Midbrain (tissue), 1 donor: ENCODE measurements around the gene UBXN6.

Source experiments
- DNase-seq: peaks from one replicate; lab custom pipeline; 2025; lab: John Stamatoyannopoulos, UW

UBXN6 gene

DNA sequence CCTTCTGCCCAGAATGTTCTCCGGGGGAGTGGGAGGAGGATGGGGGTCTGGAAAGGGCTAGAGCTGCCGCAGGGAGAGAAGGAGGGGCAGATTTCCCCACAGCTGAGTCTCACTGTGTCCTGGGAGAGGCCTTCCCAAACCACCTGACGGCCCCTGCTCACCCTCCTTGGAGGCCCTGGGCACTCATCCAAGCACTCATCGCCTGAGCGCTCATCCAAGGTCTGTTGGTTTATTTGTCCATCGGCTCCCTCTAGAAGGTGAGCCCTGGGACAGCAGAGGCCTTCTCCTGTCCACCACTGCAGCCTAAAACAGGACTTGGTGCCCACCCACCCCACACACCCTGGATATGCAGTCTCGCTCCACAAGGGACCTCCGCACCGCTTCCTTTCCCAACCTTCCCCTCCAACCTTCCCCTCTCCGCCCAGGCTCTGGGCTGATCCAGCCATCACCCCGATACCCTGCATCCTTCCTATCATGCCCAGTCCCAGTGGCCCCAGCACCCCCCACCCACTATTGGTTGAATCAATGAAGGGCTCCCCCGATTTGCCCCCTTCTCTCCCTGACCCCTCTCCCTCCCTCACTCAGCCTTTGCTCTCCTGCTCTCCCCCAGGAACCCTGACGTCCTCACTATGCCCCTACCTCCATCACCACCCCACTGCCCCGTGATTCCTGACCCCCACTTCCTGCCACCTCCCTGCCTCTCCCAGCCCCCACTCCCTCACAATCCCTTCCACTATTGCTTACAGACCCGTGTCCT is 1.7 kb downstream of the UBXN6 start:
- DNase-seq, result peak; percentile 41

DNA sequence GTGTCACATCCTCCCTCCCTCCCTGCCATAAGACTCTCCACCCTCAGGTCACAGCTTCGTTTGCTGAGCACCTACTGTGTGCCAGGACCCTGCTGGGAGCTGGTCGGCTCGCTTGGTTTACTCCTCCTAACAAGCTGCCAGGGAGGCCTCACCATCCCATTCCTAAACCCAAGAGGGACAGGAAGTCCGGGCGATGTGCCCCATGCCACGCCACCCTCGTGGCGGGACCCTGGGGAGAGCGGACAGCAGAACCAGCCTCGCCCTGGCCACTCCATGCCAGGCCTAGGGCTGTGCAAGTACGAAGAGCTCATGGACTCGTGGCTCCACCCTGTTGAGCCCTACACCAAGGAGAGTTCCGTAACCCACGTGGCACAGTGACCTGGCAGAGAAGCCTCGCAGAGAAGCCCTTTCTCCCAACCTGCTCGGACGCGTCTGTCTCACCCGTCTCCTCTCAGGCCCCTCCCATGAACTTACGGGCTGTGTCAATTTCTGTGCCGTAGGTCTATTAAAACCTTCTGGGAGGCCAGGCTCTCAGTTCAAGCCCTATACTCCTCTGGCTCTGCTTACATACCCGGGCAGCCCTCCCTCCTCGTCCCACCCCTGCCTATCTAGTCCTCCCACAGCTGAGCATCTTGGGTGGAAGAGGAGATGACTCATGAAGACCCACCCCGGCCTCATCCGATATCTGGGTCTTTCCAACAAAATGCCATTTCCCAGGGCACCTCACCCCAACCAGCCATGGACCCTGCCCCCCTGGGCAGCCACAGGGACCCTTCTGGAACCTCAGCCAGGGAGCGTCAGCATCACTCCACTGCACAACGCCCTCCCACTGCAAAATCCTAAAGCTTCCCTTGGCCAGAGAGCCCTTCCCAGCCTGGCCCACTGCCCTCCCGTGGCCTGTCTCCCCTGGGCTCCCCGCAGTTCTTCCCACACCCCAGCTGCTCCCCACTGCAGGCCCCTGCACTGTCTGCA is 2.6 kb downstream of the UBXN6 start:
- no peak for DNase-seq

DNA sequence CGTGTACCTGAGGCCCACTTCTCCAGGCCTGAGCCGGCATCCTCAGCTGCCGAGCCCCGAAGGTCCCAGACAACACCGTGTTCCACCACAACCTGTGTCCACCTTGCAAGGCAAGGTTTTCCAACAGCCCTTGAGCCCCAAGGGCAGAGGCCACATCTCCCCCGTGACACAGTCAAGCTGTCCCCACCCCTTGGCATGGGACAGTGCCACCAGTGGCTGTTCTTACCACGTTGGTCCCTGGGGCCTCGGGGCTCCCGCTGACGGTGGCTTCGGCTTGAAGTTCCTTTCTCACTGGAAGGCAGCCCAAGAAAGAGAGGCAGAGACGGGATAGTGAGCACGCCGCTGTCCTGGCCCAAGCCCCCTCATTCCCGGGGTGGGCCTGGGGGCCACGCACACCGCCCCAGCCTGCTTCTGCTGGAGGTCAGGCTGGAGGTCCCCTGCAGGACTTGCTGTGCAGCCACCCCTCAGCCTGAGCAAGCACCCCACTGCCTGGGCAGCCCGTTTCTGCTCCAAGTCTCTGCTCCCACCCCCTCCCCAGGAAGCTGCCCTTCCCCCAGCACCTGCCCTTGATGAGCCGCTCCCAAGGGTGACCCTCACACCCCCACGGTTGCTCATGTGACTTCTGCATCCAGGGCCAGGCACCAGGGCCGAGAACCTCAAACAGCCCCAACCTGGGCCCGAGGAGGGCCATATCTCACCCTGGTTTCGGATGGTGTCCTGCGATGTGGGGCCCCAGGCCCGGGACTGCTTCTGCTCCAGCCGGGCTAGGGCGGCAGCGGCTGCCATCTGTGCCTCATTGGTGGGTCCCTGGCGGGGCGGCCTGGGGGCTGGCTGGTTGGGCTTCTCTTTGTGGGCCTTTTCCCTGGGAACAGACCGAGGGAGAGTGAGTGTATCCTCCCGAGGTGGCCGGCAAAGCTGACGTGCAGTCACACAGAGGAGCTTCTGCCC is 4.1 kb downstream of the UBXN6 start:
- no peak for DNase-seq

DNA sequence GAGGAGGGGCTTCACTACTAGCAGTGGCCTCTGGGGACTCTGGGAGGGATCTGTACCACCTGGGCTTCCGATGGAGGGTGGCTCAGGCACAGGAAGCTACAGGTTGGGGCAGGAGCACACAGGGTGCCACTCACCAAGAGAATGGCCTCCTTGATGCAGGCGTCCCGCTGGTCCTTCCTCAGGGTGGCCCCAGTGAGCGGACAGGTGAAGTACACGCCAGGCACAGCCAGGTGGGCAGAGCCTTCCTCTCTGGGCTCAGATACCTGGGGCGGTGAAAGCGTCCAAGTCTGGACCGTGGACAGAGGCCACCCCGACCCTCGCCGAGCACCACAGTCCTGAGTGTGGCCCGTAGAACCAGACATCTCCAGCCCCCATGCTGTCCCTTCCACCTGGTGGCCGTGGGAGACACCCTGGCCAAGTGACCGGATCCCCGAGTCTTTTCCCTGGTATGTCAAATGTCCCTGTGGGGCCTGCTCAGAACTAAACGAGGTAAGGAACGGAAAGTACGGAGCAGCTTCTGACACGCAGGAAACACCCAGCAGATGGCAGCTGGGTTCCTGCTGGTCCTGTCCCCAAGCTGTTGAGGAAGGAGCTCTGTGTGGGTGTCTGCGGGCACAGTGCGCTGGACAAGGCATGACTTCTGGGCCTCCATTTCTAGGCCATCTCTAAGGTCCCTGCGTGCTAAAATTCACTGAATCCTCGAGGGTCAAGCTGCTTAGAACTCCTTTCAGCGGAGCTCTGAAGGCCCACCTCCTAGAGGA is 5.2 kb downstream of the UBXN6 start:
- no peak for DNase-seq

DNA sequence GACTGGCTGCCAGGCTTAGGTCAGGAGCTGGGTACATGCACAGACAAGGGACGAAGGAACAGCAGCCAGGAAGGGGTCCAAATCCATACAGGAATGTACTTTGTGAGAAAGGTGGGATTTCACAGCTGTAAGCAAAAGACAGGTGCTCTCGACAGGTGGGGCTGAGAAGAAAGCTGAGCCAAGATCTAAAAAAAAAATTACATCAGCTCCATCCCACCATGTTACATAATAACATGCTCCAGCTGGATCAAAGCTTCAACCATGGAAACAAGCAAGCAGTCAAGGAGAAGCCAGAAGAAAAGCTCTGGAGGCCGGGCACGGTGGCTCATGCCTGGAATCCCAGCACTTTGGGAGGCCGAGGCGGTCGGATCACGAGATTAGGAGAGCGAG is 8.0 kb downstream of the UBXN6 start:
- DNase-seq, result no peak

DNA sequence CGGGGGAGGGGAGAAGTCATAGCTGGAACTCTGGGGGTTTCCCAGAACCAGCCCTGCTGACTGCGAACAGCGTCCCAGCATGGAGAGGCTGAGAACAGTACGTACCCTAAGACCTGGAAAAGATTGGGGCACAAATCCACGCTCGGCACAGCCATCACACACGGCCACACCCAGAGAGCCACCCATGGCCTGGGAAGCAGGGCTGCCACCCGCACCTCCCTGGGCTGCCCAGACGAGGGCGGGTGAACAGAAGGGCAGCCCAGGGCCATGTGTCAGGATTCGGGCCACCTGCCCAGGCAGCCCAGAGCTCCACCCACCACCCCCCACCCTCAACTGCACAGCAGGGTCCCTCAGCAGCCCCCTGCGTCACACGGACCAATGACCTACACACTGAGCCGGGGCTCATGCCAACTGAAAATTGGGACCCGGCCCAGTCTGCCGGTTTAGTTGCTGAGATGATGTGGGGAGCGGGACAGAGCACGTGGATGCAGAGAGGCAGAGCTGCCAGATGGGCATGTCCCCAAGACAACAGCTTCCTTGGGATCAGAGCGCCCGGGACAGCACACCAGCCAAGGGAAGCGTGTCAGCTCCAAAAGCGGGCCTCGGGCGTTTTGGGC is 8.5 kb downstream of the UBXN6 start:
- peak; percentile 76 for DNase-seq

DNA sequence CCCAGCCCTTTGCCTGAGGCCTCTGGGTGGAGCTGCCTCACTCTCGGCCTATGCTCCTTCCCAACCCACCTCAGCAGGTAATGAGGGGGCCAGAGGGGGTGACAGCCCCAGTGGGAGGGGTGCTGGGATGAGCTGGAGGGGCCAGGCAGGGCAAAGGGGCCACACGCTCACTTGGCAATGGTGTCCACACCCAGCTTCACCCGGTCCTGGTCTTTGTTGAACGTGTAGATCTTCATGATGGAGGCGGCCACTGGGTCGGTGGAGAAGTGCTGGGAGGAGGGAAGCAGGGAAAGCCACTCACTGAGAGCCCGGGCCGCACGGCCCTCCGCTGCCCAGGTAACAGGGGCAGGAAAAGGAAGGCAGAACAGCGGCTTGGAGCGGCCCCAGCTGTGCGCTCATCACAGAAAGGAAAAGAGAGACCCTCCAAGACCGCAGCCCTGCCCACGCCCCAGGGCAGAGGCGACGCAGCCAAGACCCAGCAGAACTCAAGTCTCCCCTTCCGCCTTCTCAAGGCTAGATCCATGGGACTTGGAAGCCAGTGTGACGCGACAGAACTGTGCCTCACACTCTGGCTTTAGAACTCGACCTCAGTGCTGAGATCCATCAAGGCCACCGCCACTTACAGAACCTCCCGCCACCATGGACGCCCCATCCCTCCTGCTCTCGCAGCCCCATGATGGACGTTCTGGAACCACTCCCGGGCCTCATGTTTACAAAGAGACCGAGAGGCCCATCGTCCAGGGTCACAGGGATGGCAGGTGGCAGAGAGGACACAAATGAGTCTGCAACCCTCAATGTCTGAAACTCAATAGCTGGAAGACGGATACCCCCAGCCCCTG is 9.2 kb downstream of the UBXN6 start:
- DNase-seq, result no peak

DNA sequence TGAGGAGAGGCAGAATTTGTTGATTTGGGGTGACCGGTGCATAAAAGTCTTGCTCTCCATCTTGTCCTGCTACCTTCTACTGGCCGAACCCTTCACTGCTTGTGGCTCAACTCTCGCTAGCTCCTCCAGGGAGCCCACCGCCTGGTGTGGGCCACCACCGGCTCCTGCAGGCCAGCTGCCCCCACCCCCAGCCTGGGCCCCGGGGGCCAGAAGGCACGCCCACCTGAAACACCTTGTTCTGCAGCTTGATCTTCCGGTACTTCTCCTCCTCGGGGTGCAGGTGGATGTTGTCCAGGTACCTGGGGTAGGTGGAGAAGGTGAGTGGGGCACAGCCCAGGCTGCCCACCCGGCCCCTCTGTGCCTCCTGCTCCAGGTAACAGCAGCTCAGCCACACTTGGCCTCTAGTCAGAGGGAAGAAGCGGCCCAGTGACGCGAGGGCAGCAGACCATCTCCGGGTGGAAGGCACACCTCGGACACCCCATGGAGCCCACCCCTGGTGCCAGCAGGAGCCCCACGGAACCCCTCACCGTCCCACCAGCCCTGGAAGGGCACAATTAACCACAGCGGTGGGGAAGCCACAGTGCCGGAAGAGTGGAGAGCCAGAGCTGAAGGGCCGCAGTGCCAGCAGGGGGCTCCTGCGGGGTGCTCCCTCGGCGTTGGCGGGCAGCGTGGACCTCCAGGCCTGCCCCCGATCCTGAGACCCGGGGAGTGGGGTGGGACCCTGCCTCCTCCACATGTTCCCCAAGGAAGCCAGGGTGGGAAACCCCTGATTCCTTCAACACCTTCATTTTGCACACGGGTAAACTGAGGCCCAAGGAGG is 10.1 kb downstream of the UBXN6 start:
- no peak for DNase-seq

DNA sequence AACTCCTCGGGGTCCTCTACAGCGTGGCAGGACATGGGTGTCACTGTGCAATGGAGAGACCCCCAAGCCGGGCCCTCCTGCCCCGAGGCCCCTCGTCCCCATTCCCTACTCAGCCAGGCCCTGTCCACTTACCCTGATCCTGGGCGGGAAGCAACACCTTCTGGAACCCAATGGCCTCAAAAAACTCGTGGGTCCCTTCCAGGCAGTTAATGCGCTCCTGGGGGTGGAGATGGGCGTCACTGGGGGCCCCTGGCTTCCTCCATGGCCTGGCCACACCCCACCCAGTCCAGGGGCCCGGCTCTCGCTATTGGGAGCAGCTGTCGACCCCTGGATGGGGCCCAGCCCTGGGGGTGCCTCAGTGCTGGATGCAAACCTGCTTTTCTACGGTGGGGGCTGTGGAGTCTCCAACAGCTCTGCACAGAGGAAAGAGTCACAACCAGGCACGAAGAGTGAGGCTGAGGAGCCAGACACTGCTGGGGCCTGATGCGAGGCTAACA is 10.8 kb downstream of the UBXN6 start:
- DNase-seq, result no peak

DNA sequence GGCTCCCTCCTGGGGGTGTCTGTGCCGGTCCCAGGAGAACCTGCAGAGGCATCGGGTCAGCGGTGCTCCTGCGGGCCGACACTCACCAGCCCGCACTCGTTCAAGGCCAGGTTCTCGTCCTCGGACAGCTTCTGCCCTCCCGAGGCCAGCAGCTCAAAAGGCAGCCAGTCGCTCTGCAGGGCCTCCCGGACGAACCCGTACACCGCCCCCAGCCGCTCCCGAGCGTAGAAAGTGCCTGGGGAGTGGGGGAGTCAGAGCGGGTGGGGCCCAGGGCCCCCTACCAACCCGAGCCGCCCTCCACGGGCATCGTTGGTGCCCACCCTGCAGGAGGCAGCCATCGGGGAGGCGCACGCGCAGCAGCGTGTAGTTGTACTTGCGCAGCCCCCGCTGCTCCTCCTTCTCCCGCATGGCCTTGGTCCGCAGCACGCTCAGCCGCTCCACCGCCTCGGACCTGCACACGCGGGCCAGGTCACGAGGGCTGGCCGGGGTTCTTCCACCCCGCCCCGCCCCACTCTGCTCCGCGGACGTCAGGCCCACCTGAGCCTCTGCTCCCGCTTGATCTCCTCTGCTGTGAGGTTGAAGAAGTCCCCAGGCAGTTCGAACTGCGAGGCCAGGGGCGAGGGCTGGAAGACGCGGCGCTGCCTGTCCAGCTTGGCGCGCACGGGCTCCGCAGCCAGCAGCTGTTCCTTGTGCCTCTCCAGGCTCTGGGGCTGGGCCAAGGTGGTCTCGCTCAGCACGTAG is 11.5 kb downstream of the UBXN6 start:
- no peak for DNase-seq

DNA sequence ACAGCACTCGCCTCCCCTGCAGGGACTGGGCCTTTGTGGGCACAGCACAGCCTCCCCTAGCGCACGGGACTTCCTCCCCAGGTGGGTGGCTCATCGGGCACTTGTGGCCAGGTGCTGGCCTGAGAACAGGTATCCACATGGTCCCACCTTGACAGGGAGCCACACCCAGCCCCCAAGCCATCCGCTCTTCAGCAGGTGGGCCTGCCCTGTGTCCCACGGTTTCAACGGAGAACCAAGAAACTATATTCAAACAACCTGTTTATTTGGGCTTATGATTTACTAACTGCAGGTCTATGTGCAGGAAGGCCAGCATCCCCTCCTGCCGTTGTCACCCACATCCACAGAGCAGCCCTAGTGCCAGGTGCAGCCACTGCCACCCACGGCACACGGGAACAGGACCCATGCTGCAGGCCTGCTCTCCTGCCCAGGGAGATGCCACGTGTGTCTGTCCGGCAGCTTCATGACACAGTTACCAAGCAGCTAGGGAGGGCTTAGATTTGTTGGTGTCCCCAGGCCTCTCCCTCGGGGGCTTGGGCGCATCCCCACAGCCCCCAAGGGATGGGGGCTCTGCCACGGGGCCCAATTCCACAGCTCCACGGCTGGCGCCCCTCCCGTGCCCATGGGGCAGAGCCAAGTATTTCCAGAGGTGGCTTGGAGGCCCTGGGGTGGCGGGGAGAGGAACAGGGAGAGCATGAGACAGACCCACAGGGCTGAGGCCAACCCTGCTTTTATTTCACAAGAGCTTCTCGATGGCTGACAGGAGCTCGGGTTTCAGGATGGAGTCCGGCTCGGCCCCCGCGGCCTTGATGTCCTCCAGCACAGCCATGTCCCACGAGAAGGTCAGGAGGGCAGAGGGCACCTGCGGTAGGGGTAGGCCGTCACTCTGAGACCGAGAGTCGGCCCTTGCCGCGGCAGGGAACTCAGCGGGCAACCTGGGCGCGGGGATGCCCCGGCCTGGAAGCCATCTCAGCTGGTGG is 12.5 kb downstream of the UBXN6 start:
- DNase-seq, result no peak

DNA sequence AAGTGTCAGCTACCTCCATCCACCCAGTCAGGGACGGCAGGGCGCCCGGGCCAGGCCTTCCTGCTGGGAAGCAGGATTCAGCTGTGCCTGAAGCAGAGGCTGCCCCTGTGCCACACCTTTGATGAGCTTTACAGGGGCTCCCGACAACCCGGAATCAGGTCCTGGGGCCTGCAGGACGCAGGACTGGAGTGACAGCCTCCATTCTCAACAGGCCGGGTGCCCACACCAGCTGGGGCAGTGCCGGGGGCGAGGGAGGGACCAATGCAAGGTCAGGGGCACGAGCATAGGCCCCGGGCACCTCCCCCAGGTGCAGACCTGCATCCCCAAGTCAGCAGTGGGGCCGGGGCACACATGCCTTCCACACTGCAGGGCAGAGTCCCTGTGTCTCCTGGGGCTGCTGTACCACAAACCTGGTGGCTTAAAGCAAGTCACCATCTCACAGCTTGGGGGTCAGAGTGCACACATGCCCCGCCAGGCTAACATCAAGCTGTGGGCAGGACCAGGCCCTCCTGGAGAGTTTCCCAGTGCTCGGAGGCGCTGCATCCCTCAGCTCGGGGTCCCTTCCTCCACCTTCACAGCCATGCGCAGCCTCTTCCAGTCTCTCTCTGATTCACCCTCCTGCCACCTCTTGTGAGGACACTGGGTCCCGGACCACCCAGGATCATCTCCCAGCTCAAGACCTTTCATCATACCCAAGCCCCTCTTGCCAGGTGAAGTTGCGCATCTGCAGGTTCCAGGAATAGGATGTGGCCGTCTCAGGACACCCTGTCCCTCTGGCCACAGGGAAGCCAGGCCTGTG is 13.4 kb downstream of the UBXN6 start:
- no peak for DNase-seq

DNA sequence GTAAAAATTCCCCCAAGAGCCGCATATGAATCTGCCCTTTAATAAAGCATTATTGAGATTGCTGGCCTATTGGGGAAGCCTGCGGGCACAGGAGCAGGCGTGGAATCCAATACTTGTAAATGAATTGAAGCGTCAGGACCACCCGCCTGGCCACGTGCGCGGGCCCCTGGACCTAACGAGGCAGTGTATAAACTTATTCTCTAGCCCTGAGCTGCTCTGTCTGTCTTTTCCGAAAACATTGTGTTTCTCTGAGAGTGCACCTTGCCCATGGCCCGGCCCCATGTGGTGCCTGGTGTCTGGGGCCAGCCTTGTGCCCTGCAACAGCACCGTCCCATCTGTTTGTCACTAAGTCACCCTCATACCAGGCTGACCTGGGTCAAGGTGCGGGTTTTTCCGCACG is 14.4 kb downstream of the UBXN6 start:
- no peak for DNase-seq

DNA sequence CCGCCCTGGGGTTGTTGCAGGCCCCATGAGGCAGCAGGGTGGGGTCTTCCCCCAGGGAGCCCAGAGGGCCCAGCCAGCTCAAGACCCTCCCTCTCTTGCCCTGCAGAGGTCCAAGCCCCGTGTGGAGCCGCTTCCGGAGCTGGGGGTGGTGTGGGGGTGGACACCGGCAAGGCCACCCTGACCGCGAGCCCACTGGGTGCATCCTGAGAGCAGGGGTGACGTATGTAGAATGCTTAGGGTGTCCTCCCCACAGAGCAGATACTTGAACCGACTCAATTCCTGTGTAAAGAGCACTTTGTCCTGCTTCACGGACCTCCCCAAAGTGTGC is 14.8 kb downstream of the UBXN6 start:
- no peak for DNase-seq

DNA sequence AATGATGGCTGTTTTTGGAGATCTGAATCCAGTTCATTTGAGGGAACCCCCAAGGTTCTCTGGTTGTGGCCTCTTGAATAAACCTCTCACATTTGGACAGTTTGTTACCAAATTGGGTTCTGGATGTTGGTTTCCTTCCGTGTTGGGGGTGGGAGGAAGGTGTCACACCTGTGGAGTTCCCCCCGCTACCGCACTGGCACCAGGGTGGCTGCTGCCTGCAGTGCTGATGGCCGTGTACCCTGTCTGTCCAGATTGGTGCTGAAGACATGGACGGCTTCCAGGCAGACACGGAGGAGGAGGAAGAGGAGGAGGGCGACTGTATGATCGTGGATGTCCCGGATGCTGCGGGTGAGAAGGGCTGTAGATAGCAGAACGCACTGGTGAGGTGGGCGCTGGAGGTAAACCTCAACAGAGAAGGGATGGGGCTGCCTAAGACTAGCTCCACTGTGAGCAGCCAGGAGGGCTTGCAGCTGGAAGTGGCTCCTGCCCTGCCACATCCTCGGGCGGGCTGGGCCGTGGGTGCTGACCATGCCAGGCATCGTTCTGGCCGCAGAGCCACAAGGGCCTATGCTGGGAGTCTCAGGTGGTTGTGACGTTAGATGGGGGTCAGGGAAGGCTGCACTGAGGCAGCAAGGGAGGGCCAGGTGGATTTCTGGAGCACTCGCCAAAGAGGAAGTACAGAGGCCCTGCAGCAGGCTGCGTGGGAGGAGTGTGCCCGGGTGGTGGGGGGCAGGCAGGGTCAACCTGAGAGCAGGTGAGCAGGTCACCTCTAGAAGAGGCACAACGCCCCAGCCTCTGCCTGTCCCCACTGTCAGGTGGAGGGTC is 15.4 kb downstream of the UBXN6 start:
- no peak for DNase-seq
